Spleen (tissue), 11 donors: ENCODE data around the gene NSG1. TPM values are rescaled to one million over a fixed set of nuclear protein-coding genes. Genes with fewer than 3 reads are reported as not detected.

Experiments used
- DNase-seq: peaks from one replicate; pipeline ENCODE4 v3.0.0-alpha.2; 2020
- H3K27ac ChIP-seq, 8 donors: fragments of 200-600 bp; sonication (generic) in 7 of 8; 1 replicate in 4 of 8; 2 replicates in 4 of 8; pipeline versions ENCODE4 v1.5.0 to v1.8.0; 2016 to 2021; ENCODE audit warnings: inconsistent platforms in 4 of 8, mild to moderate bottlenecking in 4 of 8, moderate library complexity in 1 of 8
- H3K27me3 ChIP-seq, 7 donors: fragments of 200-600 bp; sonication (generic) in 6 of 7; replicated peaks in 1 of 7; 1 replicate in 4 of 7; 2 replicates in 3 of 7; pipeline versions ENCODE4 v1.5.0 to v1.8.0; 2016 to 2021; ENCODE audit warnings: inconsistent platforms in 3 of 7, mild to moderate bottlenecking in 1 of 7
- H3K36me3 ChIP-seq, 6 donors: fragments of 200-600 bp; sonication (generic) in 5 of 6; 1 replicate in 4 of 6; 2 replicates in 2 of 6; pipeline versions ENCODE4 v1.5.0 to v1.8.0; 2016 to 2021; ENCODE audit warnings: inconsistent platforms in 2 of 6
- H3K4me1 ChIP-seq, 6 donors: fragments of 200-600 bp; sonication (generic) in 5 of 6; 1 replicate in 3 of 6; 2 replicates in 3 of 6; pipeline versions ENCODE4 v1.5.0 to v1.8.0; 2016 to 2021; ENCODE audit warnings: inconsistent platforms in 3 of 6
- H3K4me3 ChIP-seq, 8 donors: fragments of 200-600 bp; sonication (generic) in 7 of 8; 1 replicate in 4 of 8; 2 replicates in 4 of 8; pipeline versions ENCODE4 v1.5.0 to v1.8.0; 2016 to 2021; ENCODE audit warnings: inconsistent platforms in 4 of 8, mild to moderate bottlenecking in 4 of 8, moderate library complexity in 2 of 8
- H3K9me3 ChIP-seq, 8 donors: fragments of 200-600 bp; sonication (generic) in 7 of 8; 1 replicate in 4 of 8; 2 replicates in 4 of 8; pipeline versions ENCODE4 v1.5.0 to v1.8.0; 2016 to 2021; ENCODE audit warnings: inconsistent platforms in 4 of 8
- POLR2A ChIP-seq, 3 donors: fragments of 450-650 bp; IDR thresholded peaks; one replicate each; pipeline ENCODE4 v1.5.1; 2017; ENCODE audit warnings: antibody characterized with exemption in 3 of 3, mild to moderate bottlenecking in 1 of 3
- POLR2AphosphoS5 ChIP-seq, 3 donors: sonication (generic); formaldehyde crosslinking; IDR thresholded peaks; one replicate each; pipeline ENCODE4 v1.5.1; 2017; ENCODE audit warnings: antibody characterized with exemption in 3 of 3
- WGBS, 5 donors: extraction: QIAGEN DNeasy Blood & Tissue Kit in 3 of 5; methylation state at CpG; one replicate each; pipeline versions ENCODE4 v1.1.5 to v1.1.7; 2013 to 2018; 5-methylcytosine and 5-hydroxymethylcytosine counted together
- intact Hi-C: fragments of 100-400 bp; cut with DNase I; formaldehyde crosslinking; loops from one replicate; pipeline ENCODE4 v1.15.0; 2023; ENCODE audit warnings: low total_unique reads
- polyA plus RNA-seq, 3 donors: library from polyadenylated mRNA; stranded (reverse); fragments of 200-250 nt; gene quantifications; one replicate each; pipeline ENCODE4 v1.2.1, GENCODE V29; 2013
- total RNA-seq, 7 donors: library from RNA; depleted of rRNA in 3 of 7; stranded (reverse); fragments of >200 nt in 3 of 7; fragmentation: NEBNext Ultra II Directional in 4 of 7; extraction: Animal tissue kit (Norgen Biotek cat#: 25700) in 4 of 7; gene quantifications; one replicate each; pipeline versions ENCODE4 v1.1.0 to v1.2.1, GENCODE V29; 2016 to 2021
- TF ChIP-seq, protein P1 (sequence below), 11 experiments: fragments of 200-600 bp in 7 of 11; fragments of 450-650 bp in 4 of 11; sonication (generic) in 4 of 11; IDR thresholded peaks in 8 of 11; conservative IDR thresholded peaks in 3 of 11; 1 replicate in 7 of 11; 2 replicates in 4 of 11; pipeline versions ENCODE4 v1.4.0 to v1.8.0; 2016 to 2021; ENCODE audit warnings: antibody characterized with exemption in 11 of 11, inconsistent platforms in 4 of 11, mild to moderate bottlenecking in 1 of 11
- donor health status: healthy with polysubstance abuse.
- donor health status: DM: no; HTN: no; CAD: no; lungs with moderate emphysema.
- donor health status: DM: no; HTN: no; CAD: no.
- donor health status: Bipolar disorder and iron deficiency.
- donor health status: healthy.
- donor health status: DM: no; HTN: no; CAD: no.
- donor health status: DM: yes; HTN: yes; CAD: no.

Gene NSG1
- total and polyA plus RNA-seq, 10 donors = 0.22 to 4.1 (median 1.4) TPM

DNA sequence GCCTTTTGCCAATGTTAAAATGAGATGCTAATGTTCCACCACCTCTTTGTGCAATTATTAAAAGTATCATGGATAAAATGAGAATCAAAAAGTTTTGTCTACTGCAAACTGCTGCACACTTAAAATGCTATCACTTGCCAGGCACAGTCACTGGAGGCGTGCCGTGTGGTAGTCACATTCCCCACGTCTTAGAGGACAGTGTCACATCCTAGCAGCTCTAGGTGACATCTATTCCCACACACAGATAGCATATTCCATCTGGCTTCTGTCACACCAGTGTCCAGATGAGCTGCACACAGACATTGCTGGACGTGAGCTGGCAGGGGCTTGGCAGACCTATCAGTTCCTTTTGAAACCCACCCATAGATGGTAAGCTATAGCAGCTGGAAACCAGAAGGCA, 47.0 kb downstream of the NSG1 start:
- no peak for DNase-seq
- Histone ChIP-seq H3K9me3 (no peaks in the 10 kb centered on the region), H3K27ac (no peak overlapping the region), H3K27me3 (no peaks in the 10 kb centered on the region), H3K36me3 (peaks cover 2 to 94% (median 48%) of the 10 kb centered on the region in 6 donors), H3K4me3 (no peak overlapping the region), H3K4me1 (no peaks in the 10 kb centered on the region)
- TF ChIP-seq, protein P1, sequence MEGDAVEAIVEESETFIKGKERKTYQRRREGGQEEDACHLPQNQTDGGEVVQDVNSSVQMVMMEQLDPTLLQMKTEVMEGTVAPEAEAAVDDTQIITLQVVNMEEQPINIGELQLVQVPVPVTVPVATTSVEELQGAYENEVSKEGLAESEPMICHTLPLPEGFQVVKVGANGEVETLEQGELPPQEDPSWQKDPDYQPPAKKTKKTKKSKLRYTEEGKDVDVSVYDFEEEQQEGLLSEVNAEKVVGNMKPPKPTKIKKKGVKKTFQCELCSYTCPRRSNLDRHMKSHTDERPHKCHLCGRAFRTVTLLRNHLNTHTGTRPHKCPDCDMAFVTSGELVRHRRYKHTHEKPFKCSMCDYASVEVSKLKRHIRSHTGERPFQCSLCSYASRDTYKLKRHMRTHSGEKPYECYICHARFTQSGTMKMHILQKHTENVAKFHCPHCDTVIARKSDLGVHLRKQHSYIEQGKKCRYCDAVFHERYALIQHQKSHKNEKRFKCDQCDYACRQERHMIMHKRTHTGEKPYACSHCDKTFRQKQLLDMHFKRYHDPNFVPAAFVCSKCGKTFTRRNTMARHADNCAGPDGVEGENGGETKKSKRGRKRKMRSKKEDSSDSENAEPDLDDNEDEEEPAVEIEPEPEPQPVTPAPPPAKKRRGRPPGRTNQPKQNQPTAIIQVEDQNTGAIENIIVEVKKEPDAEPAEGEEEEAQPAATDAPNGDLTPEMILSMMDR (IDR thresholded peaks at IDR 0.05 in 8 of 11, conservative IDR thresholded peaks at IDR 0.05 in 3 of 11) = no peak
- TF ChIP-seq POLR2AphosphoS5 (IDR thresholded peaks at IDR 0.05) = no peak
- TF ChIP-seq POLR2A (IDR thresholded peaks at IDR 0.05) = no peak
- intact Hi-C loops = no loop called here
- WGBS, 5 donors = 84 to 97% (median 93%) methylated on average over 4 of the region's 4 CpGs

DNA sequence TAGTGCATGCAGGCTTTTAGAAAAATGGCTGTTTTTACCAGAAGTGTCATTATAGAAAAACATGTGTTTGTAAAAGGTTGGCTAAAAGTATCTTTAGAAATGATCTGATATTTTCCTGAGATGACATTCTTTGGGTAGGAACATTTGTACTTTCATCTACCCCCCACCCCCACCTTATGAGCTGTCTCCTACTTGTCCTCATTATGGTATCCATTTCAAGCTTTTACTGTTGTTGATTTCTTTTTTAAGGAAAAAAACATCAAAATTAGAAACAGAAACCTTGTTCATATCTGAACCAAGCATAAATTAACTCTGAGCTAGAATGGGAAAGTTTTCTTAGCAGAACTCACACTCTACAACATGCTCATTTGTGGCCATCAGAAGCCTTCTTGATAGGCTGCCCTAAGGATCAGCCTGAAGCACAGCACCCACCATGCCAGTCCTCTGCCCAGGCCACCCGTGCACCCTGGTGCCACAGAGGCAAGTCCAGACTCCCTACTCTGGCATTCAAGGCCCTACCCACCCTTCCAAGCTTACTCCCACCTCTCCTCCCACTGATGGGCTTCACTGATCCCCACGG, 49.4 kb downstream of the NSG1 start:
- H3K27me3 ChIP-seq = no peaks in the 10 kb centered on the region
- intact Hi-C loops = no loop called here
- H3K27ac ChIP-seq = no peak overlapping the region
- H3K4me1 ChIP-seq = no peaks in the 10 kb centered on the region
- H3K36me3 ChIP-seq = peaks cover 2 to 79% (median 44%) of the 10 kb centered on the region in 6 donors
- no peak overlapping the region for H3K4me3 ChIP-seq
- TF ChIP-seq, protein P1 (IDR thresholded peaks at IDR 0.05 in 8 of 11, conservative IDR thresholded peaks at IDR 0.05 in 3 of 11) = no peak
- no peak for TF ChIP-seq POLR2A (IDR thresholded peaks at IDR 0.05)
- no peak for TF ChIP-seq POLR2AphosphoS5 (IDR thresholded peaks at IDR 0.05)
- DNase-seq = no peak
- 85 to 100% (median 92%) methylated on average over 2 of the region's 2 CpGs for WGBS, 5 donors
- H3K9me3 ChIP-seq = no peaks in the 10 kb centered on the region

DNA sequence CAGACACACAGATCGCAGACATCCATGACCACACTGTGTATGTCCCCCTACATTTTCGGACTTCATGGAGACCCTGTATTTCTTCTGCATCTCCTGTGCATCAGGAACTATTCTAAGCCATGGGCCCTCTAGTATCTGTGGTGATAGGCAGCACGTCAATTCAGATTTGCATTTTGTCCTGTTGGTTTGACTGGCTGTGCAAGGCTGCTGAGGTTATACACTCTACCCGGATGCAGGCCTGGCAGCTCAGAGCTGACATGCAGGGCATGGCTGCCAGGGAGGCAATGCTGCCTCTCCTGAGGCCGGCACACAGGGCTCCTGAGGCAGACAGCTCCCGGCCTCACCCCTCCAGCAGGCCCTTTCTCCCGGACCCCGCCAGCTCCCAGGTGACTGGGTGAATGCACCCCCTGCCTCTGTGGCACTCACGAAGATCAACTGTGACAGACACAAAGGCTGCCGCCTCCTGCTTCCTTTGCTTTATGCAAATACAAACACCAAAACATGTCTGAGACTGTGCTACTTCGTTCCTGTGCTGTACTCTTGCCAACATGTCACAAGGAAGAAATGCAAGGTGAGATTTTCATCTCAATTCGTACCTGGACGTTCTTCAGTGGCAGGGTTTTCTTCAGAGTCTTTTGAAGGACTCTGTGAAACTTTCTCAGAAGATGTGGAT, 51.0 kb downstream of the NSG1 start:
- TF ChIP-seq POLR2AphosphoS5 (IDR thresholded peaks at IDR 0.05) = peak in 1 of 3 donors; percentile 15
- TF ChIP-seq, protein P1 (IDR thresholded peaks at IDR 0.05 in 8 of 11, conservative IDR thresholded peaks at IDR 0.05 in 3 of 11) = no peak
- no peak for TF ChIP-seq POLR2A (IDR thresholded peaks at IDR 0.05)
- no peaks in the 10 kb centered on the region for H3K9me3 ChIP-seq
- WGBS, 5 donors = 90 to 94% (median 93%) methylated on average over 10 to 13 of the region's 13 CpGs
- peaks cover 2 to 74% (median 36%) of the 10 kb centered on the region in 6 donors for H3K36me3 ChIP-seq
- no peak overlapping the region for H3K27ac ChIP-seq
- H3K4me1 ChIP-seq = no peaks in the 10 kb centered on the region
- H3K27me3 ChIP-seq = no peaks in the 10 kb centered on the region
- H3K4me3 ChIP-seq = no peak overlapping the region
- intact Hi-C loops = no loop called here
- DNase-seq = no peak

DNA sequence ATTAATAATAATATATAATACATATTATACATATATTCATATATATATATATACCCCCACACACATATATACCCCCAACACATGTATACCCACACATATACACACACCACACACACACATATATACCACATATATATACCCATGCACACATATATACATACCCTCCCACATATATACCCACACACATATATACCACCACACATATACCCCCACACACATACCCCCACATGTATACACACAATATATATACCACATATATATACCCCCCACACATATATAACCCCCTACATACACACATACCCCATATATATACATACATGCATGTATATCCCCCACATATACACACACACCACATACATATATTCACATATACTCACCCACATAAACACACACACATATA, 52.0 kb downstream of the NSG1 start:
- Histone ChIP-seq H3K27ac (no peak overlapping the region), H3K4me1 (no peaks in the 10 kb centered on the region), H3K9me3 (no peaks in the 10 kb centered on the region), H3K4me3 (no peak overlapping the region), H3K36me3 (peaks cover 2 to 68% (median 28%) of the 10 kb centered on the region in 6 donors), H3K27me3 (no peaks in the 10 kb centered on the region)
- TF ChIP-seq POLR2A (IDR thresholded peaks at IDR 0.05) (no peak), POLR2AphosphoS5 (IDR thresholded peaks at IDR 0.05) (no peak)
- TF ChIP-seq, protein P1 (IDR thresholded peaks at IDR 0.05 in 8 of 11, conservative IDR thresholded peaks at IDR 0.05 in 3 of 11) = no peak
- intact Hi-C loops = no loop called here
- DNase-seq = no peak
